DND-41 (cell line): Measurements from ENCODE around the gene ADGRB3.

Source experiments
- CTCF ChIP-seq: IDR thresholded peaks from 2 replicates; pipeline ENCODE4 v1.5.1; 2012; ENCODE audit warnings: borderline replicate concordance, low read length, moderate library complexity, mild to moderate bottlenecking; ENCODE audit not compliant: poor library complexity, severe bottlenecking; ENCODE audit errors: extremely low read depth
- EZH2 ChIP-seq: IDR thresholded peaks from 3 replicates; pipeline ENCODE4 v1.6.1; 2012; ENCODE audit warnings: borderline replicate concordance, low read depth, mild to moderate bottlenecking, moderate library complexity, low read length, inconsistent platforms; ENCODE audit not compliant: severe bottlenecking

GRCh38 chr6:68892452-68892851 lies 257.4 kb downstream of the ADGRB3 start:
- TF ChIP-seq EZH2 (no peak), CTCF (no peak)
